HG02571 (cell line): ENCODE data around the gene CPA5.

ENCODE experiments used
- ATAC-seq: cut with Tn5 transposase; IDR thresholded peaks from one replicate; pipeline ENCODE4 v1.9.1; 2021; ENCODE audit warnings: mild to moderate bottlenecking, moderate library complexity; ENCODE audit not compliant: unreplicated experiment

CPA5 gene

GRCh38 chr7:130356876-130357611, 12.4 kb downstream of the CPA5 start:
- no peak for ATAC-seq

DNA sequence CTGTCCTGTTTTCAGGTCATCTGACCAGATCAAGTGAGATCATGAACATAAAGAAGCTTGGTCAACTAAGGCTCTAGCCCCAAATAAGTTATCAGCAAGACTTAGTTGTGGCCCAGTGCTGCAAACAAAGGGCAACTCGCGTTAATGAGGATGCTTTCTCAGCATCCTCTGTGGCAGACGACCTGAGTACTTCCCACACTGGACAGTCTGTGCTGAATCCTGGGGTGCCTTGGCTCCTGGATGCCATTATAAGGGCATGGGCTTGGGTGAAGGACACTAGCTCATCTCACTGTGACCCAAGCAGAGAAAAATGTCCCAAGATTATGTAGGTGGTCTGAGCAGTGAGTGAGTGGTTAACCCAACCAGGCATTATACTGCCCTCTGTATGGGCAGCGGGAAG, 13.9 kb downstream of the CPA5 start:
- ATAC-seq, result no peak

DNA sequence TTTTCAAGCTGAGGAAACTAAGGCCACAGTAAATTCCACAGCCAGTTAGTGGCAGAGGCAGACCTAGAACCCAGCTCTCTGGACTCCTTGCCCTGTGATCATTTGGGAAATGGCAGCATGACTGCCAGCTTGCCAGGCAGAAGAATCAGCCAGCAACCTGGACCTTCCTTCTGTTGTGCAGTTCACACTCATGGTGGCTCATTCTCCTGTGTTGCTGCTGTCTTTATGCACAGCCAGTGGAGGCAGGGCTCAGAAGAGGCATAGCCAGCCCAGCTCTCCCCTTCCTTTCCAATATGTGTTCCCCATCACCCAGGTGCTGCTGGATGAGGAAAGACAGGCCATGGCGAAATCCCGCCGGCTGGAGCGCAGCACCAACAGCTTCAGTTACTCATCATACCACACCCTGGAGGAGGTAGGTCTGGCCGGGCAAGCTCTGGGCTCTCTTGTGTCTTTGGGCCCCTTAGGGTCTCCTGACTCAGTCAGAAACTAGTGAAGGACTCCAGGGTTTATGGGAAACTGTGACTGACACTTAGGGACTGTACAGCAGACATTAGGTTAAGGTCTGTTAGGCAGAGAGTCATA, 14.8 kb downstream of the CPA5 start:
- ATAC-seq, result no peak

- no peak for ATAC-seq
Observed at GRCh38 chr7:130360518-130360917, 15.9 kb downstream of the CPA5 start.

DNA sequence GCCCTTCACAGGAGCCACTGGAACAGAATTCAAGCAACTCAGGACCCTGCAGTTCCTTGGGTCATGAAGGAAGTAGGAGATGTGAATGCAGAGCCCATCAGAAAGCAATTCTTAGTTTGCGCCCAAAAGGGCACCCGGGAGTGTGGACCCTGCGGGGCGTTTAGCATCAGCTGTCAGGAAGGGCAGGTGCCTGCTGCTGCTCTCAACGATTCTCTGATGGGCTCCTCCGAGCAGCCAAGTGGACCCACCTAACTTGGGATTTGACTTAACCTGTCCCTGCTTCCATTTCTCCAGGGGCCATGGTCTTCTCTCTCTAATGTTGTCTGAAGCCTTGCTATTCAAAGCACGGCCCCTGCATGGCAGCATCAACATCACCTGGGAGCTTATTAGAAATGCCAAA, 17.1 kb downstream of the CPA5 start:
- no peak for ATAC-seq

DNA sequence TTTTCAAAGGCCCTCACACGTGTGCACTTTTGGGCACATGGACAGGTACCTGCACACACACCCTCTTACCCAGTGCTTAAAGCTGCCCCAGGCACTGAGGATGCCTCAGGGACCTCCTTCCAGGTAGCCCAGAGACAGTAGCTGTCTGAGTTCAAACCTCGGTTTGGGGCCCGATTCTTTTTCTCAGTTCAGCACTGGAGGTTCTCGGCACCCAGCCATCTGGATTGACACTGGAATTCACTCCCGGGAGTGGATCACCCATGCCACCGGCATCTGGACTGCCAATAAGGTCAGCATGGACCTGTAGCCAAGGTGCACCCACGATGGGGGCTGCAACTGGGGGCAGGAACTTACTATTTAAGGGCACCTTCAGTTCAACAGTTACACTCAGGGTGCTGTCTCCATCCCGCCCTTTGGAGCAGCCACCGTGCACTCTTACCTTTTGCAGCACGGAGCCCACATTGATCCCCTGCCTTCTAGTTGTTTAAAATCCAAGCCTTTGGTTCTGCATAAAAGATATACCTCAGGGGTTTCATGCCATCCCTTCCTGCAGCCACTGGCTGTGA, 17.7 kb downstream of the CPA5 start:
- ATAC-seq, result no peak

DNA sequence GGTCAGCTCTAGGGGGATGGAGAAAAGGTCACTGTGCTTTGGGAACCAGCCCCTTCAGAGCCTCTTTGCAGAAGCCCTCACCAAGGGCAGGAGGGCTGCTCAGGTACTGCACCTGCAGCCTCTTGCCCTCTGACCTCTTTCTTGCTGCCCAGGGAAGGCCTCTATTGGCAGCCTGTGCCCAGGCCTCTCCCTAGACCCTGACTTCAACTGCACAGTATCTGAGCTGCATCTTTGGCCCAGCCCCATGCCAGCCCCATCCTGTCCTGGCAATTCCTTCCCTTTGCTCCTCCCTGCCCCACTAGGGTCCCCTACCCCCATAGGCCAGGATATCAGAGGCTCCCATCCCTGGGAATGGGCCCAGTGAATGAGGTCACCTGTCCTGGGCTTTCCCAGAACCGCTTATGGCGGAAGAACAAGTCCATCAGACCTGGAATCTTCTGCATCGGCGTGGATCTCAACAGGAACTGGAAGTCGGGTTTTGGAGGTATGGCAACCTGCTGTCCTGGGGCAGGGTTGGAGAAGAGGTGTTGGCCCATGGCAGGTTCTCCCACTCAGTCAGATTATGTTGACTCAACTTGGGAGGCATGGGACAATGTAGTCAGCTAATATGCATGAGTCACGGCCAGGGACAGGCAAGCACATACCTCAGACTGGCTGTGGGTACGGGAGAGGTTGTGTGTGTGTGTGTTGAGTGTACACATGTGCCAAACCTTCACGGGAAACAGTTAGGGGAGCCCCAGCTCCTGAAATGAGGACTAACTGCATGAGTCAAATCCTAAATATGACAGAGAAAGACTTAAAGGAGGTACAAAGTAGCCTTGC, 18.6 kb downstream of the CPA5 start:
- ATAC-seq, result peak; percentile 40

DNA sequence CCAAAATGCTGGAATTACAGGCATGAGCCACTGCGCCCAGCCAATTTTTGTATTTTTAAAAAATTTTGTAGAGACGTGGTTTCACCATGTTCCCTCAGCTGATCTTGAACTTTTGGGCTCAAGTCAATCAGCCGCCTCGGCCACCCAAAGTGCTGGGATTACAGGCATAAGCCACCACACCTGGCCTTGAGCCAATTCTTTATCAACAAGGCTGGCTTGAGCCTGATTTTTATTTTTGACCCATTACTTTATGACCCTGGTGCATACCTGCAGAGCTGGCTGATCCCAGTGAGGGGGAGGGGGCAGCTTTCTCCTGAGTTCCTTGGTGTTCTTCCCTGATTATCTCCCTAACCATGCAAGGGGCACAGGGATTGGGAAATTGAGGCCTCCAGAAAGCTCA, 19.8 kb downstream of the CPA5 start:
- ATAC-seq, result no peak

DNA sequence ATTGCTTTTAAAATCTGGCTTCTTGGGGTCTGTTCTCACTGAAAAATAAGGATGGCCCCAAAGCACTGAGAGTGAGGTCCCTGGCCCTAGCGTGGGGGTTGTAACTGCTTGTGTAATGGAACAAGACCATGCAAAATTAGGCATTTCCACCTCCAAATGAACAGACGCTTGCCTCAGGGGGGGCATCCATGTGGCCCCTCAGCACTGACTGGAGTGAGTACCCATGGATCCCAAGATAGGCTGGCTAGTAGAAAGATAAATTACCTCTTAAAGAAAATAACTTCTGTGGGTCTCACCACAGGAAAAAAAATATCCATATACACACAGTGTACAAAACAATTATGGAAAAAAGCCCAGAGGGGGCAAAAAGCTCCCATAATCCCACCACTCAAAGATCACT, 20.5 kb downstream of the CPA5 start:
- ATAC-seq, result no peak

DNA sequence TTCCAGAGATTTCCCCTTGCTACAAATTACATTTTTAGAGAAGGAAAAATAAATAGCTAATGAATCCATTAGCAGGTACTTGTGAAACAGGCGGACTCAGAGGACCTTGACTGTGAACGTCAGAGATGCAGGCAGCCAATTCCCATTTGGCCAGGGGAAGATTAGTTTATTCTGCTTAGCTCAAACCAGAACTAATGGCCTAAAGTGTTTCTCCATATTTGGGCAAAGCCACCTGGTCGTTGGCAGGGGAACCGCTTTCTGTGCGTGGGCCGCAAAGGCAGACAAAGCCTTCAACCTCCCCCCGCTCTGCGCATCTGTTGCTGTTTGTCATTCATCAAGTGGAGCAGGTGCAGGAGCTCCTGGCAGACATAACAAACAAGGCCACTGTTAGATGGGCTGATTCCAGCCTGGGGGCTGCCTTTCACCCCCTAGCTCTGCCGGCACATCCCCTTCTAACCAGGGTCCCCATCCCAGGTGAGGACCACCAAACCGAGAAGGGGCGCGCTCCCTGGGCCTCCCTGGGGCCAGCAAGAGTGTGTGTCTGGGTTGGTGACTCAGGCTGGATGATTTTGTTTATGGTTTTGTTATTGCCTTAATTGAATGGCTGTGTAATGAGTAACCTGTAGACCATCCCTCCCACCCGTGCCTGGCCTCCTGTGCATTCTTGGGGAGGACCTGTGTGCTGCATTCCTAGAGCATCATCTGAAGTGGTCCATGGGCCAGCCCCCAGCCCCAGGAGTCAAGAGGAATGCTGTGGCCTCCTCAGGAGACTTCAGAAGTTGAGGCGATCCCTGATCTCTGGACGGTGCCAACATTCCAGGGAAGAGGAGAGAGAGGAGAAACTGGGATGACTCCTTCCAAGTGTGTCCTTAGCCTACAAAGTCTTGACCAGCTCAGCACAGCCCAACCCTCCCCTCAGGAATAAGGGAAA, 21.2 kb downstream of the CPA5 start:
- ATAC-seq, result no peak

DNA sequence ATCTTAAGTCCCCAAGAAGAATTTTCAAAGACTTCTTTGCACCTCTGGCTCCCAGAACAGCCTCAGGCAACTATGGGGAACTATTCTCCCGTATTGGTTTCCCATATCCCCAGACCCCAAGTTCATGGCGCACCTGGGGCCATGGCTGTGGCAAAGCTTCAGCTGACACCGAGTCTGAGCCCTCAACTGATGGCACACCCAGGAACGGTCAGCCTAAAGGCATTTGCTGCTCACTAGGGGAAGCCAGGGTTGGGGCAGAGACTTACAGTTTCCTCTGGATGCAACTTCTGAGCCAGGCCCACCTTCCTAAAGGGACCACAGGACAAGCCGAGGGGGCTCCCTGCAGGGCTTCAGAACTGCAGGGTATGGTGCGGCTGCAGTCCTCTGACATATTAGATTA, 21.9 kb downstream of the CPA5 start:
- ATAC-seq, result no peak

GRCh38 chr7:130367088-130367755, 22.6 kb downstream of the CPA5 start:
- no peak for ATAC-seq

- no peak for ATAC-seq
Observed at GRCh38 chr7:130367836-130368746, 23.5 kb downstream of the CPA5 start.

GRCh38 chr7:130369110-130369711, 24.6 kb downstream of the CPA5 start:
- no peak for ATAC-seq

DNA sequence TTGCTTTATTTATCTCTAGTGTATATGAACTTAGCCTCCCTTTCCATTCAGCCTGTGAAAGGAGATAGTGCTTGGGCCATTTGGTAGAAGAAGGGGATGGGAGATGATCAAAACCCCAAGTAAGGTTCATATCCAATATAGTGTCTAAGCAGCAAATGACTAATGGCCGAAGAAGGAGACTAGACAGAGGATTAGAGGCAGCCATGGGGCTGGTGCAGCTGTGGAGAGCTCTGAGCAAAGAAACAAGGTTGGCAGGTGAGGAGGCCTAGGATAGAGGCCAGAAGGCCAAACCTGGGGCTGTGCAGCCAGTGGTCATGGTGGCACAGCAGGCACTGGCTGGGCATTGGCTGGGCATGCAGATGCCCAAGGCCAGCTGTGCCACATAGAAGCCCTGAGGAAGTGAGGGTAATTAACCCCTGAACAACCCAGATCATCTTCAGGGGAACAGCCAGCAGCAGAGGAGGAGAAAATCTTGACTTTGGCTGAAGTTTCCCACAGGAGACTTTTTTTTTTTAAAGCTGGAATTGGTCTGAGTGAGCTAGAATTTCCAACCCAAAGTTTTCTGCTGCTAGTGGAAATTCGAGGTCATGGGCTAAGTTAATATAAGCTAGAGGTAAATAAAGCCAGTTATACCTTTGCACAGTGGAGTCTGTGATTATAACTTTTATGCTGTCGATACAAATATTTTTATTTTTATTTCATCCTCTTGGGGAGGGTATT, 25.4 kb downstream of the CPA5 start:
- ATAC-seq, result no peak

DNA sequence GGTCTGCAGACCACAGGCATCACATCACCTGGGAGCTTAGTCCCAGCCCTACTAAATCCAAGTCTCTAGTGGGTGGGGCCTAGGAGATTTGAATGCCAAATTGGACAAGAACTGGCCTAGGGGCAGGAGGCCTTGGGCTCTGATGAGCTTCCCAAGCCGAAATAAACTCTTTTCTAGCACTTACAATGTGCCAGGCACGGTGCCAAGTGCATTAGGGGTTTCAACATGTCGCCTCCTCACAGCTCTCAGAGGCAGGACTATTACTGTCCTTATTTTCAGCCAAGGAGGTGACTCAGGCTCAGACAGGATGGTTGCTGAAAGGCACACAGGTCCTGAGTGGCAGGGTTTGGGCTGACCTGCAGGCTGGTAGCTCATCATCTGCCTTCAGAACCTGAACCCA, 26.4 kb downstream of the CPA5 start:
- no peak for ATAC-seq

DNA sequence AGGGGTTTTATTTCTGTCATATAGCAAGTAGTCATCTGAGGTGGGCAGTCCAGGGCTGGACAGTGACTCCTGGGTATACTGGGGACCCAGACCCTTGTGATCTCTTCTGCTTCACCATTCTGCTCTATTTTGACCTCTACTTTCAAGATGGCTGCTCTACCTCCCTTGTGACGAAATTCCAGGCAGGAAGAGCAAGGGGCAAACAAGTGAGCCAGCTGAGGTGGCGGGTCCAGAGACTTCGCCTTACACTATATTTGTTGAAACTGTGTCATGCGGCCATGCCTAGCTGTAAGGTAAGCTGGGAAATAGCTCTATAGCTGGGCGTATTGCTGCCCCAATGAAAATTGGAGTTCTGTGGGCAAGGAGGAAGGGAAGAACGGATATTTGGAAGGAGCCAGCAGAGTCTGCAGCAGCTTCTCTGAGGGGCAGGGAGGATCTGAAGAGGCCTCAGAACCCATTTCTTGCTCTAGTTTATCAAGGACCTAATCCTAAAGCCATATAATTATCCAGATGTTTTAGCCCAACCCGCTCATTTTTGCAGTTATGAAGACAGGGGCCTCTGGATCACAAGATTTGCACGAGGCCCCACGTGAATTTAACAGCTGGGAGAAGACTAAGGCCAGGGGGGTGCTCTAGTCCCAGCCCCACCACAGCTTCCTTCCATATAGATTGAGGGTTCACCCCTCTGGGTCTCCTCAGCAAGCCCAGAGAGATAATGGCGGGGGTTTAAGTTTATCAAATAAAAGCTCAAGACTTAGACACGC, 28.0 kb downstream of the CPA5 start:
- ATAC-seq, result no peak
